HG02852 (cell line): ENCODE measurements around the gene STRA6.
"Not testable (repeated sequence)": the region's sequence is repeated elsewhere in the genome, so short reads cannot be mapped to it uniquely, and the experiment has no call there.

ENCODE experiments used
- ATAC-seq: cut with Tn5 transposase; IDR thresholded peaks from one replicate; pipeline ENCODE4 v1.9.1; 2021; ENCODE audit warnings: mild to moderate bottlenecking, moderate library complexity; ENCODE audit not compliant: unreplicated experiment

The STRA6 gene

GRCh38 chr15:74167891-74168331, 34.7 kb downstream of the STRA6 start:
- no peak for ATAC-seq

- no peak for ATAC-seq
These were observed 37.1 kb downstream of the STRA6 start for GRCh38 chr15:74165461-74165860.

- ATAC-seq = not testable (repeated sequence)
These were observed 40.4 kb downstream of the STRA6 start for GRCh38 chr15:74162195-74162536.

GRCh38 chr15:74160390-74160789, 42.2 kb downstream of the STRA6 start:
- not testable (repeated sequence) for ATAC-seq

GRCh38 chr15:74159773-74160172, 42.8 kb downstream of the STRA6 start:
- no peak for ATAC-seq

- ATAC-seq = no peak
These were observed 43.5 kb downstream of the STRA6 start for GRCh38 chr15:74158855-74159650.

GRCh38 chr15:74157868-74158827, 44.4 kb downstream of the STRA6 start:
- no peak for ATAC-seq

- no peak for ATAC-seq
These were observed 45.7 kb downstream of the STRA6 start for GRCh38 chr15:74156678-74157411.

- no peak for ATAC-seq
These were observed 46.7 kb downstream of the STRA6 start for GRCh38 chr15:74155766-74156417.

- ATAC-seq = no peak
These were observed 55.5 kb downstream of the STRA6 start for GRCh38 chr15:74147051-74147450.

- ATAC-seq = no peak
These were observed 56.2 kb downstream of the STRA6 start for GRCh38 chr15:74146277-74146800.

GRCh38 chr15:74144153-74144775, 58.3 kb downstream of the STRA6 start:
- ATAC-seq = no peak

- ATAC-seq = no peak
These were observed 61.0 kb downstream of the STRA6 start for GRCh38 chr15:74141591-74141990.

- ATAC-seq = no peak
These were observed 63.9 kb downstream of the STRA6 start for GRCh38 chr15:74138642-74139041.

- ATAC-seq = no peak
These were observed 65.1 kb downstream of the STRA6 start for GRCh38 chr15:74137537-74137894.

- ATAC-seq = no peak
These were observed 65.6 kb downstream of the STRA6 start for GRCh38 chr15:74136814-74137536.

- ATAC-seq = no peak
These were observed 66.1 kb downstream of the STRA6 start for GRCh38 chr15:74136540-74136813.

GRCh38 chr15:74135041-74135565, 67.5 kb downstream of the STRA6 start:
- no peak for ATAC-seq

GRCh38 chr15:74134387-74135027, 68.1 kb downstream of the STRA6 start:
- ATAC-seq = no peak
